Natural killer cell treated with Interleukin-12 subunit alpha and Interleukin-12 subunit beta and Interleukin-15 and Interleukin-18, amount 100 ng/mL, for 72 hours (primary cell): ENCODE data around the gene TMEM187. TPM values are rescaled to one million over a fixed set of nuclear protein-coding genes. Genes with fewer than 3 reads are reported as not detected.

Experiments
- ATAC-seq, 2 donors: fragments of 150-1000 bp; cut with Tn5 transposase in 1 of 2; sonication (Bioruptor Pico), chemical (Tn5 transposase) in 1 of 2; 2 replicates each; pipeline ENCODE4 v1.10.0; 2021
- DNase-seq: peaks from one replicate; pipeline ENCODE4 v3.0.0; 2022; ENCODE audit warnings: low spot score
- H3K27ac Mint-ChIP-seq, 2 donors: 1 replicate in 1 of 2; 2 replicates in 1 of 2; pipeline ENCODE4 v1.8.0; 2022; ENCODE audit warnings: mixed read lengths in 2 of 2, mild to moderate bottlenecking in 1 of 2, moderate library complexity in 1 of 2
- H3K27me3 Mint-ChIP-seq, 2 donors: 1 replicate in 1 of 2; 2 replicates in 1 of 2; pipeline ENCODE4 v1.8.0; 2022; ENCODE audit warnings: mixed read lengths in 2 of 2
- H3K36me3 Mint-ChIP-seq: one replicate; pipeline ENCODE4 v1.8.0; 2022; ENCODE audit warnings: mixed read lengths
- H3K4me1 Mint-ChIP-seq, 2 donors: 1 replicate in 1 of 2; 2 replicates in 1 of 2; pipeline ENCODE4 v1.8.0; 2022; ENCODE audit warnings: low read depth in 2 of 2, mixed read lengths in 2 of 2, mild to moderate bottlenecking in 1 of 2
- H3K4me3 Mint-ChIP-seq: one replicate; pipeline ENCODE4 v1.8.0; 2022; ENCODE audit warnings: mixed read lengths
- H3K9me3 Mint-ChIP-seq: 2 replicates; pipeline ENCODE4 v1.8.0; 2022; ENCODE audit warnings: mixed read lengths
- total RNA-seq, 2 donors: library from RNA; stranded (reverse); gene quantifications; one replicate each; pipeline ENCODE4 v1.2.3, GENCODE V29; 2022

Gene TMEM187
- total RNA-seq, 2 donors from 2014 or later: 2.4 to 6.9 TPM

GRCh38 chrX:153995504-153995903 is 22.9 kb downstream of the TMEM187 start:
- no peaks in the 10 kb centered on the region for H3K36me3 Mint-ChIP-seq
- peaks cover 0 to 6% of the 10 kb centered on the region in 2 donors for H3K4me1 Mint-ChIP-seq
- H3K4me3 Mint-ChIP-seq: no peak overlapping the region
- peaks cover 0 to 2% of the 10 kb centered on the region in 2 donors for H3K27me3 Mint-ChIP-seq
- no peak for ATAC-seq
- no peaks in the 10 kb centered on the region for H3K9me3 Mint-ChIP-seq
- H3K27ac Mint-ChIP-seq: no peak overlapping the region
- no peak for DNase-seq

GRCh38 chrX:153999359-154000037 is 26.9 kb downstream of the TMEM187 start:
- peaks cover 0 to 3% of the 10 kb centered on the region in 2 donors for H3K27me3 Mint-ChIP-seq
- H3K4me1 Mint-ChIP-seq: peaks cover 14 to 18% of the 10 kb centered on the region in 2 donors
- H3K4me3 Mint-ChIP-seq: no peak overlapping the region
- H3K9me3 Mint-ChIP-seq: no peaks in the 10 kb centered on the region
- ATAC-seq (no peak), DNase-seq (no peak)
- H3K36me3 Mint-ChIP-seq: no peaks in the 10 kb centered on the region
- H3K27ac Mint-ChIP-seq: no peak overlapping the region

- Mint-ChIP-seq H3K9me3 (no peaks in the 10 kb centered on the region), H3K27me3 (peaks cover 0 to 3% of the 10 kb centered on the region in 2 donors), H3K36me3 (no peaks in the 10 kb centered on the region), H3K27ac (no peak overlapping the region), H3K4me1 (peaks cover 14 to 18% of the 10 kb centered on the region in 2 donors), H3K4me3 (no peak overlapping the region)
- no peak for DNase-seq
- ATAC-seq: no peak
Observed at GRCh38 chrX:154000051-154000450, 27.5 kb downstream of the TMEM187 start.

GRCh38 chrX:154002215-154002719 is 29.7 kb downstream of the TMEM187 start:
- H3K9me3 Mint-ChIP-seq: no peaks in the 10 kb centered on the region
- peak overlapping the region; percentile 80 for H3K4me3 Mint-ChIP-seq
- peak overlapping the region; percentile 94 for H3K27ac Mint-ChIP-seq
- H3K4me1 Mint-ChIP-seq: peaks cover 14 to 18% of the 10 kb centered on the region in 2 donors
- peak; percentile 85 for DNase-seq
- H3K36me3 Mint-ChIP-seq: no peaks in the 10 kb centered on the region
- peak; percentile 94 to 99 for ATAC-seq
- H3K27me3 Mint-ChIP-seq: peaks cover 0 to 3% of the 10 kb centered on the region in 2 donors

GRCh38 chrX:154004315-154004714 is 31.8 kb downstream of the TMEM187 start:
- Mint-ChIP-seq H3K27me3 (peaks cover 0 to 8% of the 10 kb centered on the region in 2 donors), H3K36me3 (peaks cover 7% of the 10 kb centered on the region), H3K9me3 (no peaks in the 10 kb centered on the region), H3K27ac (peak overlapping the region in 1 of 2 donors; percentile 94), H3K4me1 (peaks cover 22 to 24% of the 10 kb centered on the region in 2 donors), H3K4me3 (no peak overlapping the region)
- DNase-seq: no peak
- no peak for ATAC-seq

GRCh38 chrX:154006947-154007346 is 34.4 kb downstream of the TMEM187 start:
- no peak for DNase-seq
- Mint-ChIP-seq H3K27me3 (peaks cover 0 to 8% of the 10 kb centered on the region in 2 donors), H3K4me3 (no peak overlapping the region), H3K27ac (no peak overlapping the region), H3K36me3 (peaks cover 7% of the 10 kb centered on the region), H3K4me1 (peaks cover 19 to 21% of the 10 kb centered on the region in 2 donors), H3K9me3 (no peaks in the 10 kb centered on the region)
- ATAC-seq: no peak

GRCh38 chrX:154008521-154008920 is 36.0 kb downstream of the TMEM187 start:
- ATAC-seq (no peak), DNase-seq (no peak)
- Mint-ChIP-seq H3K27ac (peak overlapping the region in 1 of 2 donors; percentile 47), H3K4me3 (no peak overlapping the region), H3K4me1 (peaks cover 6 to 11% of the 10 kb centered on the region in 2 donors), H3K27me3 (peaks cover 0 to 5% of the 10 kb centered on the region in 2 donors), H3K9me3 (no peaks in the 10 kb centered on the region), H3K36me3 (peaks cover 7% of the 10 kb centered on the region)

GRCh38 chrX:154010330-154011087 is 38.0 kb downstream of the TMEM187 start:
- ATAC-seq: no peak
- Mint-ChIP-seq H3K36me3 (peaks cover 7% of the 10 kb centered on the region), H3K9me3 (no peaks in the 10 kb centered on the region), H3K4me3 (no peak overlapping the region), H3K4me1 (peaks cover 6 to 13% of the 10 kb centered on the region in 2 donors), H3K27me3 (peaks cover 0 to 5% of the 10 kb centered on the region in 2 donors), H3K27ac (no peak overlapping the region)
- no peak for DNase-seq

- Mint-ChIP-seq H3K4me1 (peaks cover 6 to 18% of the 10 kb centered on the region in 2 donors), H3K27ac (no peak overlapping the region), H3K36me3 (peaks cover 7% of the 10 kb centered on the region), H3K4me3 (no peak overlapping the region), H3K27me3 (peaks cover 0 to 5% of the 10 kb centered on the region in 2 donors), H3K9me3 (no peaks in the 10 kb centered on the region)
- ATAC-seq (no peak), DNase-seq (no peak)
Observed at GRCh38 chrX:154011376-154012335, 39.1 kb downstream of the TMEM187 start.

- no peak for DNase-seq
- Mint-ChIP-seq H3K9me3 (no peaks in the 10 kb centered on the region), H3K27me3 (peaks cover 0 to 4% of the 10 kb centered on the region in 2 donors), H3K27ac (no peak overlapping the region), H3K36me3 (peaks cover 6% of the 10 kb centered on the region), H3K4me1 (peaks cover 4 to 16% of the 10 kb centered on the region in 2 donors), H3K4me3 (no peak overlapping the region)
- no peak for ATAC-seq
Observed at GRCh38 chrX:154012336-154012991, 39.9 kb downstream of the TMEM187 start.

GRCh38 chrX:154013001-154013421 is 40.5 kb downstream of the TMEM187 start:
- Mint-ChIP-seq H3K4me1 (peaks cover 0 to 11% of the 10 kb centered on the region in 2 donors), H3K27me3 (no peaks in the 10 kb centered on the region), H3K4me3 (no peak overlapping the region), H3K9me3 (no peaks in the 10 kb centered on the region), H3K27ac (peak overlapping the region in 1 of 2 donors; percentile 48), H3K36me3 (peaks cover under 1% of the 10 kb centered on the region)
- ATAC-seq (no peak), DNase-seq (no peak)

GRCh38 chrX:154013614-154014360 is 41.2 kb downstream of the TMEM187 start:
- DNase-seq (no peak), ATAC-seq (peak; percentile 71 to 76)
- Mint-ChIP-seq H3K4me1 (peaks cover 0 to 12% of the 10 kb centered on the region in 2 donors), H3K27ac (peak overlapping the region in 1 of 2 donors; percentile 48), H3K36me3 (no peaks in the 10 kb centered on the region), H3K4me3 (no peak overlapping the region), H3K9me3 (no peaks in the 10 kb centered on the region), H3K27me3 (no peaks in the 10 kb centered on the region)
